ENCODE results near the gene STKLD1. TPM values are rescaled to one million over a fixed set of nuclear protein-coding genes. Genes with fewer than 3 reads are reported as not detected.

Gene STKLD1
- total RNA-seq, 3 donors from 2014 or later, result 0.41 to 1.4 (median 1.3) TPM

GRCh38 chr9:133367221-133367620, 8.9 kb upstream of the STKLD1 start:
- no peak overlapping the region for H3K4me3 ChIP-seq
- peaks cover 19% of the 10 kb centered on the region for H3K36me3 ChIP-seq (ENCODE audit: low read depth)
- H3K9me3 ChIP-seq, result no peaks in the 10 kb centered on the region
- ATAC-seq (no peak), DNase-seq (peak in 1 of 3 donors; percentile 27)
- peaks cover 38% of the 10 kb centered on the region for H3K4me1 ChIP-seq (ENCODE audit: low read depth)
- intact Hi-C loops (cut with DNase I, micrococcal nuclease), result no loop called here
- TF ChIP-seq CTCF (IDR thresholded peaks at IDR 0.05), result no peak

- no peak overlapping the region for H3K4me3 ChIP-seq
- H3K9me3 ChIP-seq, result no peaks in the 10 kb centered on the region
- DNase-seq, result no peak
- ATAC-seq, result no peak
- TF ChIP-seq CTCF (IDR thresholded peaks at IDR 0.05), result no peak
- peaks cover 16% of the 10 kb centered on the region for H3K36me3 ChIP-seq (ENCODE audit: low read depth)
- intact Hi-C loops (cut with DNase I, micrococcal nuclease), result no loop called here
- peaks cover 40% of the 10 kb centered on the region for H3K4me1 ChIP-seq (ENCODE audit: low read depth)
Measured at GRCh38 chr9:133367778-133368177, 8.4 kb upstream of the STKLD1 start.

- ATAC-seq, result peak; percentile 92
- Histone ChIP-seq H3K36me3 (ENCODE audit: low read depth) (peaks cover 11% of the 10 kb centered on the region), H3K4me1 (ENCODE audit: low read depth) (peaks cover 40% of the 10 kb centered on the region), H3K4me3 (no peak overlapping the region), H3K9me3 (no peaks in the 10 kb centered on the region)
- peak in 1 of 3 donors; percentile 59 for DNase-seq
- intact Hi-C loops (cut with DNase I, micrococcal nuclease), result no loop called here
- no peak for TF ChIP-seq CTCF (IDR thresholded peaks at IDR 0.05)
Measured at GRCh38 chr9:133368249-133368881, 7.8 kb upstream of the STKLD1 start.

- peaks cover 5% of the 10 kb centered on the region for H3K36me3 ChIP-seq (ENCODE audit: low read depth)
- no peak overlapping the region for H3K4me3 ChIP-seq
- intact Hi-C loops (cut with DNase I, micrococcal nuclease), result no loop called here
- H3K9me3 ChIP-seq, result no peaks in the 10 kb centered on the region
- no peak for DNase-seq
- TF ChIP-seq CTCF (IDR thresholded peaks at IDR 0.05), result no peak
- H3K4me1 ChIP-seq (ENCODE audit: low read depth), result peaks cover 45% of the 10 kb centered on the region
- ATAC-seq, result no peak
Measured at GRCh38 chr9:133369422-133369821, 6.7 kb upstream of the STKLD1 start.

GRCh38 chr9:133369933-133370332, 6.2 kb upstream of the STKLD1 start:
- H3K36me3 ChIP-seq (ENCODE audit: low read depth), result peaks cover 5% of the 10 kb centered on the region

More at GRCh38 chr9:133369933-133370332, 6.2 kb upstream of the STKLD1 start:
- Histone ChIP-seq H3K4me1 (ENCODE audit: low read depth) (peaks cover 49% of the 10 kb centered on the region), H3K9me3 (no peaks in the 10 kb centered on the region), H3K4me3 (no peak overlapping the region)
- TF ChIP-seq CTCF (IDR thresholded peaks at IDR 0.05), result no peak
- ATAC-seq (no peak), DNase-seq (no peak)
- intact Hi-C loops (cut with DNase I, micrococcal nuclease), result no loop called here

All from mucosa of descending colon (tissue), 3 donors.